Measurements from ENCODE around the gene IGSF8. TPM values are rescaled to one million over a fixed set of nuclear protein-coding genes. Genes with fewer than 3 reads are reported as not detected.

Gene IGSF8
- total and polyA plus RNA-seq, 2 of the 8 experiments (the other 6 are each of a cell fraction or from before 2014, with no cell fraction given): 69.6 to 132 TPM

DNA sequence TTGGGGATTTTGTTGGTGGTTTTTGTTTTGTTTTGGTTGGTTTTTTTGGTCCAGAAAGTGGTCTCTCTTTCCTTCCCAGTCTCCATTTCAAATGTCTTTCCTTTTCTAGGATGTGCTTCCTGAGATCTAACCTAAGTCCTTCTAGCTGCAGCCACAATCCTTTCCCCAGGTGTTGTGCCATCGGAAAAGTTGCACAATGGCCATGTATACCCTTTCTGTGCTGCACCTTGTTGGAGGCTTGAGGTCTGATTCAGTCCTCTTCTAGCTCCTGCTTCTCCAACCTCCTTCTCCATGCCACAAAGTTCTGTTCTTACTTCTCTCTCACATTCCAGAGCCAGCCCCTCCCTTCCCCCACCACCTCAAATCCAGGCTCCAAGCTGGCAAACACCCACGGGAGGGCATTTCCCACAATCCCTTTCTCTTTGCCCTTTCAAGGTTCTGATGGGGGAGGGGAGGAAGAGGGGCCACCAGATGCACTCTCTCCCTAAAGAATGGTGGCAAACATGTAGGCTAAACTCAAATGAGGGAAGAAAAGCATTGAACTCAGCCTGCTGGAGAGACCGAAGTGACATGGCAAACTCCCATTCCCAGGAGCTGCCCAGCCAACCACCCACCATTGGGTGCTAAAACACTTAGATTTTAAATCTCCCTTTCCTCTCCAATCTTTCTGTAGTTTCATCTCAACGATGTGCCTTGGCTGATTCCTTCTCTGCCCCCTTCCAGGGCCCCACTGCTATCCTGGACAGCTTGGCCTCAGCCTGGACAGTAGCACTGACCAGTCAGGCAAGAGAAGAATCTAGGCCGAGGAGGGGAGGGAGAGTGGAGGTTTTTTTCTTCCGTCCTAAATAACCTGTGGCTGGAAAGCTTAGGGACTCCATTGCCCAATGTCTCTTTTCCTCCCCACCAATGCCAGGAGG lies 31.3 kb downstream of the IGSF8 start:
- no peak overlapping the region for H4K5ac ChIP-seq (ENCODE audit: insufficient read length, low read depth, low read length)
- no peak for DNase-seq (ENCODE audit: low read depth in 1 of 2, low spot score in 2 of 2)
- no peak overlapping the region; the same call in 1 of the 2 replicates for H2AFZ ChIP-seq (ENCODE audit: low read length)
- no peak overlapping the region for H2BK120ac ChIP-seq (replicated peaks; ENCODE audit: low read depth, low read length)
- no peak overlapping the region for H2BK15ac ChIP-seq (ENCODE audit: low read length)
- no peak overlapping the region for H3K9ac ChIP-seq (replicated peaks in 1 of 4; ENCODE audit: extremely low read depth in 1 of 4, low read depth in 3 of 4, low read length in 3 of 4)
- POLR2A ChIA-PET (ENCODE audit: partially characterized antibody): interaction anchor here (0.6 to 2.6 kb wide), 11 partner anchors 9 to 121 kb away, joined by 3 to 9 read pairs (median 5); partner anchors contain the start of gene IGSF8
- H3K36me3 ChIP-seq (ENCODE audit: control insufficient read depth in 2 of 4, insufficient read depth in 4 of 4, low read length in 3 of 4): no peaks in the 10 kb centered on the region
- H3K4me3 ChIP-seq (ENCODE audit: extremely low read depth in 1 of 4, insufficient read depth in 2 of 4, low read depth in 3 of 4, low read length in 4 of 4): peak overlapping the region in 1 of 4 experiments; percentile 7; a peak in 1 of 8 replicates
- WGBS, 2 experiments (ENCODE audit: extremely low coverage in 1 of 2, insufficient coverage in 1 of 2, insufficient read length in 1 of 2, insufficient replicate concordance in 2 of 2, low coverage in 1 of 2, low lambda C conversion rate in 2 of 2, missing lambda C conversion rate in 1 of 2): 76% methylated on average over 5 of the region's 6 CpGs; no CpG with 5 or more reads in 1 of the 2 experiments
- H2BK5ac ChIP-seq (ENCODE audit: low read depth, low read length): no peak overlapping the region
- H2BK12ac ChIP-seq (ENCODE audit: low read depth, low read length): no peak overlapping the region
- H2BK20ac ChIP-seq (ENCODE audit: low read length): peak overlapping the region; percentile 86; the same call in 1 of the 2 replicates
- peaks cover 8% of the 10 kb centered on the region for H3K23me2 ChIP-seq (ENCODE audit: low read depth, low read length)
- peaks cover 5 to 19% (median 11%) of the 10 kb centered on the region in 4 experiments for H3K4me1 ChIP-seq (replicated peaks in 1 of 4; ENCODE audit: control insufficient read depth in 3 of 4, insufficient read depth in 4 of 4, low read length in 3 of 4)
- TF ChIP-seq ZNF274 (IDR thresholded peaks at IDR 0.05; ENCODE audit: borderline replicate concordance, extremely low read depth, low read length) (no peak), SP1 (IDR thresholded peaks at IDR 0.05; ENCODE audit: low read depth, low read length) (0 out of 2 replicates have a peak, but pooled peaks have one; percentile 36), KDM1A (IDR thresholded peaks at IDR 0.05; ENCODE audit: borderline replicate concordance, low read length) (peak; percentile 83; the same call in 1 of the 2 replicates)
- no peak overlapping the region for H2AK5ac ChIP-seq (ENCODE audit: low read depth, low read length)
- H3K9me3 ChIP-seq (ENCODE audit: insufficient read depth in 2 of 2, low read depth in 1 of 2, low read length in 1 of 2): no peaks in the 10 kb centered on the region
- peaks cover 0 to 14% (median 10%) of the 10 kb centered on the region in 4 experiments; a peak in 6 of 7 replicates for H3K27me3 ChIP-seq (replicated peaks in 1 of 4; ENCODE audit: control insufficient read depth in 3 of 4, extremely low read depth in 1 of 4, insufficient read depth in 3 of 4, low read length in 3 of 4)
- no peak overlapping the region for H4K8ac ChIP-seq (ENCODE audit: extremely low read depth, insufficient read depth, low read length)
- H3K14ac ChIP-seq (ENCODE audit: insufficient read length): no peak overlapping the region
- H3K4ac ChIP-seq (replicated peaks; ENCODE audit: insufficient read length, low read depth, low read length): no peak overlapping the region
- H3K79me1 ChIP-seq (ENCODE audit: low read depth, low read length): no peaks in the 10 kb centered on the region
- H3K23ac ChIP-seq (ENCODE audit: insufficient read length): no peak overlapping the region
- H3K18ac ChIP-seq (ENCODE audit: extremely low read depth, low read length): no peak overlapping the region; the same call in 1 of the 2 replicates
- H3K27ac ChIP-seq (ENCODE audit: low read depth, low read length): no peak overlapping the region
- no peak overlapping the region for H3K4me2 ChIP-seq (ENCODE audit: insufficient read depth in 1 of 2, low read depth in 2 of 2, low read length in 2 of 2)
- no peak overlapping the region for H3K56ac ChIP-seq (replicated peaks; ENCODE audit: insufficient read length, low read depth, low read length)
- H4K91ac ChIP-seq (replicated peaks; ENCODE audit: insufficient read length, low read length): no peak overlapping the region
- CTCF ChIA-PET (ENCODE audit: partially characterized antibody): interaction anchor here (0.6 to 50.1 kb wide), 5 partner anchors 8 to 262 kb away, joined by 3 to 1874 read pairs (median 4); partner anchors contain the start of genes IGSF8, KCNJ10 and KCNJ9
- H4K20me1 ChIP-seq (replicated peaks in 1 of 2; ENCODE audit: control insufficient read depth in 1 of 2, insufficient read depth in 2 of 2, low read length in 2 of 2): no peaks in the 10 kb centered on the region
- no peaks in the 10 kb centered on the region for H3K79me2 ChIP-seq (ENCODE audit: control insufficient read depth in 1 of 2, insufficient read depth in 2 of 2, low read length in 2 of 2)
- FAIRE-seq: no peak

Measured in H1 (cell line).